PFSK-1 (cell line): ENCODE measurements around the gene SERPINE2.

Source experiments
- FOXP2 ChIP-seq: optimal IDR thresholded peaks from 2 replicates; pipeline ENCODE3; 2011; ENCODE audit warnings: borderline replicate concordance, control low read depth, inconsistent platforms; ENCODE audit not compliant: insufficient read depth; ENCODE audit errors: extremely low read length, extremely low read depth
- POLR2AphosphoS5 ChIP-seq: IDR thresholded peaks from 2 replicates; pipeline ENCODE4 v1.6.1; 2012; ENCODE audit warnings: low read depth, mild to moderate bottlenecking, control low read depth, low read length, moderate library complexity
- SIN3A ChIP-seq: IDR thresholded peaks from 2 replicates; pipeline ENCODE4 v1.6.1; 2012; ENCODE audit warnings: mild to moderate bottlenecking, low read length, moderate library complexity, borderline replicate concordance; ENCODE audit not compliant: insufficient read depth
- TAF1 ChIP-seq: IDR thresholded peaks from 2 replicates; pipeline ENCODE4 v1.6.1; 2012; ENCODE audit warnings: low read length, control low read depth, borderline replicate concordance; ENCODE audit not compliant: insufficient read depth
- TF ChIP-seq, protein P1 (sequence below), 2 experiments: IDR thresholded peaks; 2 replicates each; pipeline versions ENCODE4 v1.6.1 to v1.8.0; 2011 to 2012; ENCODE audit warnings: low read depth in 2 of 2, low read length in 2 of 2, control low read depth in 1 of 2, inconsistent platforms in 1 of 2, mild to moderate bottlenecking in 1 of 2, moderate library complexity in 1 of 2; ENCODE audit not compliant: insufficient read depth in 1 of 2

Gene SERPINE2

DNA sequence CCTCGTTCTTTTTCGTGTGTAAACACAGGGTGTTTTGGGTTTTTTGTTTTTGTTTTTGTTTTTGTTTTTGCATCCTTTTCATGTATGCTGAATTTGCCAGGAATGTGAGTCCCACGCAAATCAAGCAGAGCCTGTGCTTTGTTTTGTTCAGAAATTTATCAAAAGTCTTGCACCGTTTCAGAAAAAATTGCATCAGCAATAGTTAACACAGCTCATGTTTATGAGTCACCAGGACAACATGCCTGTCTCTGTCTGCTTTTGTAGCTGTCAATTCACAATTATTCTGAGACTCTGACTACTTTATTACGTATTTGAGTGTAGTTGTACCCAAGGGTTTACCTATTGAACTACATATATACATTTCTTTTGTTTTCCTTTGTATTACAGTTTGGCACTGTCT lies 43.5 kb downstream of the SERPINE2 start:
- TF ChIP-seq FOXP2 (no peak), SIN3A (no peak), POLR2AphosphoS5 (no peak), TAF1 (no peak)
- TF ChIP-seq, protein P1, sequence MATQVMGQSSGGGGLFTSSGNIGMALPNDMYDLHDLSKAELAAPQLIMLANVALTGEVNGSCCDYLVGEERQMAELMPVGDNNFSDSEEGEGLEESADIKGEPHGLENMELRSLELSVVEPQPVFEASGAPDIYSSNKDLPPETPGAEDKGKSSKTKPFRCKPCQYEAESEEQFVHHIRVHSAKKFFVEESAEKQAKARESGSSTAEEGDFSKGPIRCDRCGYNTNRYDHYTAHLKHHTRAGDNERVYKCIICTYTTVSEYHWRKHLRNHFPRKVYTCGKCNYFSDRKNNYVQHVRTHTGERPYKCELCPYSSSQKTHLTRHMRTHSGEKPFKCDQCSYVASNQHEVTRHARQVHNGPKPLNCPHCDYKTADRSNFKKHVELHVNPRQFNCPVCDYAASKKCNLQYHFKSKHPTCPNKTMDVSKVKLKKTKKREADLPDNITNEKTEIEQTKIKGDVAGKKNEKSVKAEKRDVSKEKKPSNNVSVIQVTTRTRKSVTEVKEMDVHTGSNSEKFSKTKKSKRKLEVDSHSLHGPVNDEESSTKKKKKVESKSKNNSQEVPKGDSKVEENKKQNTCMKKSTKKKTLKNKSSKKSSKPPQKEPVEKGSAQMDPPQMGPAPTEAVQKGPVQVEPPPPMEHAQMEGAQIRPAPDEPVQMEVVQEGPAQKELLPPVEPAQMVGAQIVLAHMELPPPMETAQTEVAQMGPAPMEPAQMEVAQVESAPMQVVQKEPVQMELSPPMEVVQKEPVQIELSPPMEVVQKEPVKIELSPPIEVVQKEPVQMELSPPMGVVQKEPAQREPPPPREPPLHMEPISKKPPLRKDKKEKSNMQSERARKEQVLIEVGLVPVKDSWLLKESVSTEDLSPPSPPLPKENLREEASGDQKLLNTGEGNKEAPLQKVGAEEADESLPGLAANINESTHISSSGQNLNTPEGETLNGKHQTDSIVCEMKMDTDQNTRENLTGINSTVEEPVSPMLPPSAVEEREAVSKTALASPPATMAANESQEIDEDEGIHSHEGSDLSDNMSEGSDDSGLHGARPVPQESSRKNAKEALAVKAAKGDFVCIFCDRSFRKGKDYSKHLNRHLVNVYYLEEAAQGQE (IDR thresholded peaks at IDR 0.05; ENCODE audit: insufficient read depth in 1 of 2, low read depth in 2 of 2, low read length in 2 of 2), result no peak

DNA sequence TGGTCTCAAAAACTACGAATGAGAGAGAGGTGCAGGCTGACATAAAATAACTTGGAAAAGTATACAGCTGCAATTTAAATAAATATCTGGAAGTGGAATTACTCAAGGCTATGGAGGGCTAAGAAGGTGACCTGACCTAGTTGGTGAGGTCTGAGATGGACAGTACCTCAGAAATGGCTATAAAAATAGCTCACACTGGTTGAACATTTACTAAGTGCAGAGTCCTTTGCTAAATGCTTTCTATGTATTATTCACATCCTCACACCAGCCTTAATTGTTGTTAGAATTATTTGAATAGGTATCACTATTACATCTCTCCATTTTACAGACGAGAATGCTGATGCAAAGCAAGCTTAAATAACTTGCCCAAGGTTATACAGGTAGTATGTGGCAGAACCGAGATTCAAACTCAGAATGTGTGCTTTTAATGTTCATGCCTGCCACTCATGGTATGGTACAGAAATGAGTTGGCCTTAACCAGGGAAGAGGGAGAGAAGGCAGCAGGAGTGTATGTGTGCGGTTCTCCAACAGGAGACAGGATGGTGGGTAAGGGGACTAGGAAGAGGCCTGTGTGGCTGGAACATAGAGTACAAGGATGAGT lies 44.4 kb downstream of the SERPINE2 start:
- no peak for TF ChIP-seq TAF1

DNA sequence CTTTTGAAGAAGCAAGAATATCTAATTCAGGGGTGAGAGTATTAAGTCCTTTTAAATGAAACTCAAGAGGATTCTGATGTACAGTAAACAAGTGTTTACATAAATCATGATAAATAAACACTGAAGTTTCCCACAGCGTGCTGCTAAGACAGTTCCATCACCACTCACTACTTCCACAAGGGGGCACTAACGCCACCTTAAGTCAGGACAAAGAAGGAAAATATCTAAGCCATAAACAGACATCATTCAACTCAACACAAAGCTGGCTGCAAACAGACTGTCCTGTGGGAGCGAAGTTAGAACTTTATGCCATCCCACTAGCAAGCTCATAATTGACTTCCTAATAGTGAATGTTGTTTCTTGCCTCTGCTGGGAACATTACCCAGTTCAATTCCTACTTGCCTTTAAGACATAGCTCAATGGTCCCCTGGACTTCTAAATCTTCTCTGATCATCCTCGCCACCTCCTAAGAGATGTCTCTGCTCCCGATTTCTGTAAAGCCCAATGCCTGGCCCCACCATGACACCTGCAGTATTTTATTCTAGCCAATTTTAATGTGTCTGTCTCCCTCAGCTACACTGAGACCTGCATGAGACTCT lies 45.4 kb downstream of the SERPINE2 start:
- peak; percentile 77 for TF ChIP-seq FOXP2
- TF ChIP-seq SIN3A, result no peak

DNA sequence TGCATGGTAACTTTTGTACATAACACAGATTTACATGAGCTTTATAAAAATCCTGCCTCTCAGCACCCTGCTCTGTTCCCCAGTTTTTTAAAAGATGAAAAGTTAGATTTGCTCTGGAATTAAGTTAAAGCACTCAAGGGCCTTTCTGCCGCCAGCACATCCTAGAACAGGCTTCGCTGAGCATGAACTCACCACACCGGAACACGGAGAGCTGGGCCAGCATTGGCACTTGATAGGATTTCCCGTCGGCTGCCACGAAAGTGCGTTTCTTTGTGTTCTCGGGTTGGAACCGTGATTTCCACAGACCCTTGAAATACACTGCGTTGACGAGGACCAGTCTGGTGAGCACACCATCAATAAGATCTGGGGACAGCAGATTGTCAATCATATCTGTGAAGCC lies 47.5 kb downstream of the SERPINE2 start:
- TF ChIP-seq POLR2AphosphoS5, result no peak
- TF ChIP-seq TAF1, result no peak
- TF ChIP-seq, protein P1 (IDR thresholded peaks at IDR 0.05; ENCODE audit: insufficient read depth in 1 of 2, low read depth in 2 of 2, low read length in 2 of 2), result no peak
- TF ChIP-seq FOXP2, result no peak
- TF ChIP-seq SIN3A, result no peak

DNA sequence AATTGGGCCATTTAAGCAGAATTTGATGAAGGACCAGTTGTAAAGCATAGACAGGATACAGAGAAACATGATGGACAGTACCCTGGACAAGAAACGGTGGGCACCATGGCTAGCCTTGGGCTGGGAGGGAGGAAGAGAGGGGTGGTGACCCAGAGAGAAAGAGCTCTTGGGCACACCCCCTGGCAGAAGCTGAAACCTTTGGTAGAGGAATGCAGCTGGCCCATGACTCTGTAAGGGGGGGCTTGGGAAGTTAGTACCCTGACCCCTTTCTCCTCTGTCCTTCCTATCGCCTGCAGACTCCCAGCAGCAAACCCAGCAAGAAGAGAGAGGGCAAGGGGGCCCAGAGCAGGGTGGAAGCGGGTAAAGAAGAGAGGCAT lies 49.2 kb downstream of the SERPINE2 start:
- TF ChIP-seq TAF1, result no peak
- TF ChIP-seq SIN3A, result no peak
- TF ChIP-seq POLR2AphosphoS5, result no peak
- no peak for TF ChIP-seq FOXP2
- TF ChIP-seq, protein P1 (IDR thresholded peaks at IDR 0.05; ENCODE audit: insufficient read depth in 1 of 2, low read depth in 2 of 2, low read length in 2 of 2), result no peak

DNA sequence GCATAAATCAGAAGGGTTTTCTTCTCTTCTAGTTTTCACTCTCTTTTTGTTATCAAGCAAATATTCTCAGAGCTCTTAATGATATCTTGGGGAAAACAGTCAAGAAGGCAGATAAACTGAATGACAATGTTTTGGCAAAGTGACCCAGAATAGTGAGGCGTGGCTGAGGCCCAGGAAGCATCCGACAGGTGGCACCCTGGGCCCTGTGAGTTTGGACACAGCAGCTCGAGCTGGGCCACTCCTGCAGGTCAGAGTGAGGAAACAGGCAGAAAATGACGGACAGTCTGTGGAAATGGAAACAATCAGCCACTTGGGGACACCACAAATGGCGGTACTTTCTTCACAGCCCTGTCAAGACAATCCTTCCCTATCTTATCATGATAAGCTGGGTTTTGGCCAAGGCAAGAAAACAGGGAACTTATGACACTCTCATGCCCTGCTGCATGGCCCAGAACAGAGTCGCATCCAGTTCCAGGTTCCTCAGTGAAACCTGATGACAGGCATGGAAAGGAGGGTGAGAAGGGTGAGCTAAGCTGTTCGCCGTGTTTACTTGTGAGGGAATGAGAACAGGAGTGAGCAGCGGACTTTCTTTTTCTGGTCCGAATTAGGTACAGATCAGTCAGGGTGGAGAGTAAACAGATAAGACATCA lies 49.8 kb downstream of the SERPINE2 start:
- TF ChIP-seq FOXP2 (no peak), SIN3A (no peak), POLR2AphosphoS5 (no peak), TAF1 (no peak)
- TF ChIP-seq, protein P1 (IDR thresholded peaks at IDR 0.05; ENCODE audit: insufficient read depth in 1 of 2, low read depth in 2 of 2, low read length in 2 of 2), result no peak
